ENCODE data around the gene PDX1. TPM values are rescaled to one million over a fixed set of nuclear protein-coding genes. Genes with fewer than 3 reads are reported as not detected.

The PDX1 gene
- total and polyA plus RNA-seq, 9 of the 15 experiments (the other 6 are each of a cell fraction or from before 2014, with no cell fraction given), result not detected

DNA sequence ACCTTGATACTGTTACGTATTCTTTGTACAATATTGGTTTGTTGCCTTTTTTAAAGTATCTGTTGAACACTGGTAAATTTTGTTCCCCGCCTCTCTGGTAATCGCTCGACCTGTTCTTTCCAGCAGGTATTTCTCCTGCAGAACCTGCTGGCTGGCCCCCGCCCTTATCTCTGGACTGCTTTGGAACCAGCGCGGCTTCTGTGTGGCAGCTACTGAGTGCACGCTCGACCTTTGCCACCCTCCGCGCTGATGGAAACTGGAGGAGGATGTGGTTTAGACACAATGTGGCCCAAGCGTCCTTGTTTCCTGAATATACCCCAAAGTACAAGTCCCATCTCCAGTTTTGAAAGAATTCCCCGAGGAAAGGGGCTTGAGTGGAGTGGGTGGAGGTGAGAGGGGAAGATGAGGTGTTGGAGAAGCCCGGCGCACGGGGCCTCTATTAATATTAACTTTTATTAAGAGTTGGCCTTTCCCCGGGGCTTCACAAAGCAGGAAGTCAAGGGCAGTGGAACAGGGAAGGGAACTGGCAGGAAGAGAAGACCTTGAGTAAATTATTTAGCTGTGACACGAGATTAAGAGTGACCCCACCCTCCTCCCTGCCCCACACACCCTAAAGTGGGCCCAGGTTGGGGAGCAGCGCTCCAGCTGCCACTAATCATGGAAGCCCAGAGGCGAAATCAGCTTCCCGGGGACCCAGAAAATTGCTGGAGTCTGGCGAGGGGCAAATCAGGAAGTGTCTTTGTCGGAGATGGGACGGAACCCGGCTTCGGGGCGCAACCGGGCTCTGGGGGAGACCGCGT, 33.3 kb downstream of the PDX1 start (continued):
- TF ChIP-seq ZNF584 (CRISPR knock-in tag; IDR thresholded peaks at IDR 0.05; ENCODE audit: low read depth) (no peak), CBX2 (IDR thresholded peaks at IDR 0.05; ENCODE audit: insufficient read depth, low read length, poor library complexity, severe bottlenecking) (no peak)
- TF ChIP-seq, protein P1, sequence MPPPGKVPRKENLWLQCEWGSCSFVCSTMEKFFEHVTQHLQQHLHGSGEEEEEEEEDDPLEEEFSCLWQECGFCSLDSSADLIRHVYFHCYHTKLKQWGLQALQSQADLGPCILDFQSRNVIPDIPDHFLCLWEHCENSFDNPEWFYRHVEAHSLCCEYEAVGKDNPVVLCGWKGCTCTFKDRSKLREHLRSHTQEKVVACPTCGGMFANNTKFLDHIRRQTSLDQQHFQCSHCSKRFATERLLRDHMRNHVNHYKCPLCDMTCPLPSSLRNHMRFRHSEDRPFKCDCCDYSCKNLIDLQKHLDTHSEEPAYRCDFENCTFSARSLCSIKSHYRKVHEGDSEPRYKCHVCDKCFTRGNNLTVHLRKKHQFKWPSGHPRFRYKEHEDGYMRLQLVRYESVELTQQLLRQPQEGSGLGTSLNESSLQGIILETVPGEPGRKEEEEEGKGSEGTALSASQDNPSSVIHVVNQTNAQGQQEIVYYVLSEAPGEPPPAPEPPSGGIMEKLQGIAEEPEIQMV (tag; conservative IDR thresholded peaks at IDR 0.05; ENCODE audit: low read depth), result no peak

DNA sequence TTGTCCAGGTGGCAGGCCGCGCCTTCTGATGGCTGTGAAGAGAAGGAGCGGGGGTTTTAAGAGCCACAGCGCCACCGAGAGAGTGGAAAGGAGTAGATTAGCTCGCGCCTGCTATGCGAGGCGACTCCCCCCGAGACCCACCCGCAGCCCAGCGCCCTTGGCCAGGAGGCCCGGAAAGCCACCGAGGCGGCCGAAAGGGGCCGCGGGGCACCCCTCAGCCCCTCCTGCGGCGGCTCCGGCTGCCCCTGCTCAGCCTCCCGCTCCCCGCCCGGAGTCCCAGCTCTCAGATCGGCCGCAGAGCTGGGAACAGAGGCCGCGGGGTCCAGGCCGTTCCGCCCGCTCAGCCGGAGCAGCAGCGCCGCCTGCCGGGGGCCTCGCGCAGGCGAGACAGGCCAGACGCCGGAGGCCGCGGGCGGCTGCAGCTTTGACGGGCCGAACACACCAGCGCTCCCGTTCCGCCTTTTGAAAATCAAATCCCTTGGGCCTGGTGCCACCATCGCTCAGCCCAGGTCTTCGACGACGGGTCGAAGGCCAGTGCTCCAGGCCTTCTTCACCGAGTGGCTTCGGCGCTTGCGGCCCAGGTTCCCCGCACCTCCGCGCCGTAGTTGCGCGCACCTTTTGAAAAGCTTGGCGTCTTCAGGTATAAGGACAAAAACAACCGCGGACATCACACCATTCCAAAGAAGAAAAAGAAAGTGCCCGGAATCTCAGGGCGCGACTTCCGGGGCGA, 34.0 kb downstream of the PDX1 start:
- H3K9ac ChIP-seq (ENCODE audit: insufficient read depth in 1 of 2, low read depth in 2 of 2, low read length in 2 of 2), result no peak overlapping the region
- intact Hi-C loops (cut with micrococcal nuclease), result loop anchor here (5.0 kb wide), 1 partner anchor 122 kb away; no protein-coding TSS in a partner anchor
- H2AFZ ChIP-seq (ENCODE audit: low read depth, low read length), result peak overlapping the region; percentile 40; the same call in 1 of the 2 replicates
- DNase-seq (ENCODE audit: extremely low read depth in 1 of 4, low spot score in 3 of 4) (peak; percentile 55 to 66 (median 57)), ATAC-seq (peak; percentile 99), FAIRE-seq (no peak)
- BruUV-seq (replicated peaks), result no TSS peak
- H3K4me1 ChIP-seq (replicated peaks in 1 of 2; ENCODE audit: control insufficient read depth in 2 of 2, insufficient read depth in 2 of 2, low read length in 2 of 2), result peaks cover 0 to 13% of the 10 kb centered on the region in 2 experiments; a peak in 2 of 5 replicates
- no peak overlapping the region for H3K4me3 ChIP-seq
- 25% methylated on average over 26 of the region's 71 CpGs for WGBS (ENCODE audit: insufficient coverage, low coverage, missing lambda C conversion rate)
- CTCF ChIA-PET (ENCODE audit: low intra/inter-chr PET ratio), result interaction anchor here (0.9 to 1.5 kb wide), 2 partner anchors 85 to 591 kb away, joined by 3 to 8 read pairs; no protein-coding TSS in a partner anchor
- POLR2A ChIA-PET, result no interaction called here
- H3K27ac ChIP-seq (ENCODE audit: extremely low read depth, low read depth, low read length), result no peak overlapping the region
- in situ Hi-C loops (cut with MboI), result loop anchor here (25.0 kb wide), 1 partner anchor 442 kb away; no protein-coding TSS in a partner anchor
- H3K9me3 ChIP-seq (replicated peaks; ENCODE audit: control insufficient read depth, insufficient read depth, low read depth, low read length), result no peaks in the 10 kb centered on the region
- no peak overlapping the region for H3K4me2 ChIP-seq (ENCODE audit: insufficient read depth, low read length)
- H3K79me2 ChIP-seq (ENCODE audit: control insufficient read depth, insufficient read depth, low read length), result no peaks in the 10 kb centered on the region
- H3K9me1 ChIP-seq (ENCODE audit: control insufficient read depth, insufficient read depth, low read length), result no peaks in the 10 kb centered on the region
- no peaks in the 10 kb centered on the region for H4K20me1 ChIP-seq (replicated peaks; ENCODE audit: control insufficient read depth, insufficient read depth, low read length)
- H3K27me3 ChIP-seq (ENCODE audit: control insufficient read depth in 2 of 2, insufficient read depth in 2 of 2, low read length in 2 of 2), result peaks cover 2 to 9% of the 10 kb centered on the region in 2 experiments; a peak in 1 of 5 replicates
- no peaks in the 10 kb centered on the region for H3K36me3 ChIP-seq (ENCODE audit: control insufficient read depth, insufficient read depth, low read length)
- TF ChIP-seq, protein P2, sequence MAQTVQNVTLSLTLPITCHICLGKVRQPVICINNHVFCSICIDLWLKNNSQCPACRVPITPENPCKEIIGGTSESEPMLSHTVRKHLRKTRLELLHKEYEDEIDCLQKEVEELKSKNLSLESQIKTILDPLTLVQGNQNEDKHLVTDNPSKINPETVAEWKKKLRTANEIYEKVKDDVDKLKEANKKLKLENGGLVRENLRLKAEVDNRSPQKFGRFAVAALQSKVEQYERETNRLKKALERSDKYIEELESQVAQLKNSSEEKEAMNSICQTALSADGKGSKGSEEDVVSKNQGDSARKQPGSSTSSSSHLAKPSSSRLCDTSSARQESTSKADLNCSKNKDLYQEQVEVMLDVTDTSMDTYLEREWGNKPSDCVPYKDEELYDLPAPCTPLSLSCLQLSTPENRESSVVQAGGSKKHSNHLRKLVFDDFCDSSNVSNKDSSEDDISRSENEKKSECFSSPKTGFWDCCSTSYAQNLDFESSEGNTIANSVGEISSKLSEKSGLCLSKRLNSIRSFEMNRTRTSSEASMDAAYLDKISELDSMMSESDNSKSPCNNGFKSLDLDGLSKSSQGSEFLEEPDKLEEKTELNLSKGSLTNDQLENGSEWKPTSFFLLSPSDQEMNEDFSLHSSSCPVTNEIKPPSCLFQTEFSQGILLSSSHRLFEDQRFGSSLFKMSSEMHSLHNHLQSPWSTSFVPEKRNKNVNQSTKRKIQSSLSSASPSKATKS (CRISPR knock-in tag; IDR thresholded peaks at IDR 0.05), result no peak
- 0 out of 2 replicates have a peak, but pooled peaks have one; percentile 37 for TF ChIP-seq RB1 (IDR thresholded peaks at IDR 0.05; ENCODE audit: low read depth)
- peak; percentile 29 to 61; a peak in 3 of 4 replicates for TF ChIP-seq RAD21 (CRISPR knock-in tag; conservative IDR thresholded peaks at IDR 0.05 in 1 of 2, IDR thresholded peaks at IDR 0.05 in 1 of 2)
- TF ChIP-seq TAL1 (IDR thresholded peaks at IDR 0.05), result no peak
- TF ChIP-seq BCL6 (CRISPR knock-in tag; IDR thresholded peaks at IDR 0.05), result no peak
- no peak for TF ChIP-seq LCOR (CRISPR knock-in tag; IDR thresholded peaks at IDR 0.05)
- TF ChIP-seq, protein P3, sequence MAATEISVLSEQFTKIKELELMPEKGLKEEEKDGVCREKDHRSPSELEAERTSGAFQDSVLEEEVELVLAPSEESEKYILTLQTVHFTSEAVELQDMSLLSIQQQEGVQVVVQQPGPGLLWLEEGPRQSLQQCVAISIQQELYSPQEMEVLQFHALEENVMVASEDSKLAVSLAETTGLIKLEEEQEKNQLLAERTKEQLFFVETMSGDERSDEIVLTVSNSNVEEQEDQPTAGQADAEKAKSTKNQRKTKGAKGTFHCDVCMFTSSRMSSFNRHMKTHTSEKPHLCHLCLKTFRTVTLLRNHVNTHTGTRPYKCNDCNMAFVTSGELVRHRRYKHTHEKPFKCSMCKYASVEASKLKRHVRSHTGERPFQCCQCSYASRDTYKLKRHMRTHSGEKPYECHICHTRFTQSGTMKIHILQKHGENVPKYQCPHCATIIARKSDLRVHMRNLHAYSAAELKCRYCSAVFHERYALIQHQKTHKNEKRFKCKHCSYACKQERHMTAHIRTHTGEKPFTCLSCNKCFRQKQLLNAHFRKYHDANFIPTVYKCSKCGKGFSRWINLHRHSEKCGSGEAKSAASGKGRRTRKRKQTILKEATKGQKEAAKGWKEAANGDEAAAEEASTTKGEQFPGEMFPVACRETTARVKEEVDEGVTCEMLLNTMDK (IDR thresholded peaks at IDR 0.05; ENCODE audit: borderline replicate concordance, insufficient read depth, low read depth, low read length, poor library complexity, severe bottlenecking), result peak; percentile 69
- TF ChIP-seq STAG1 (CRISPR knock-in tag; IDR thresholded peaks at IDR 0.05; ENCODE audit: borderline replicate concordance), result peak; percentile 50; the same call in 1 of the 2 replicates

Data from K562 (cell line).